ENCODE measurements around the gene BCAS3.
"Not testable (repeated sequence)": the region's sequence is repeated elsewhere in the genome, so short reads cannot be mapped to it uniquely, and the experiment has no call there.

The BCAS3 gene

GRCh38 chr17:60952747-60953146, 275.1 kb downstream of the BCAS3 start:
- no peaks in the 10 kb centered on the region for H3K27me3 Mint-ChIP-seq
- no peak for DNase-seq
- H3K27ac Mint-ChIP-seq, result no peak overlapping the region
- H3K4me3 Mint-ChIP-seq, result no peak overlapping the region
- H3K4me1 Mint-ChIP-seq (ENCODE audit: low read depth), result no peaks in the 10 kb centered on the region
- H3K36me3 Mint-ChIP-seq (ENCODE audit: low read depth), result peaks cover 2% of the 10 kb centered on the region
- H3K9me3 Mint-ChIP-seq, result peaks cover 8% of the 10 kb centered on the region

DNA sequence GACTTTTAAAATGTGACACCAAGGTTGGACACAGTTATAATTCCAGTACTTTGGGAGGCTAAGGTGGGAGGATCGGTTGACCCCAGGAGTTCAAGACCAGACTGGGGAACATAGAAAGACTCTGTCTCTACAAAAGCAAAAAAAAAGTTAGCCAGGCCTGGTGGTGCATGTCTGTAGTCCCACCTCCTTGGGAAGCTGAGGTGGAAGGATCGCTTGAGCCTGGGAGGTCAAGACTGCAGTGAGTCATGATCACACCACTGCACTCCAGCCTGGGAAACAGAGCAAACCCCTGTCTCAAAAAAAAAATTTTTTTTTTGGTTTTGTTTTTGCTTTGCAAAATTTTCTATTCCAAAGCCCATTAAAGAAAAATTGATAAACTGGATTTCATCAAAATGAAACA, 281.4 kb downstream of the BCAS3 start:
- Mint-ChIP-seq H3K9me3 (peaks cover 2% of the 10 kb centered on the region), H3K27ac (no peak overlapping the region), H3K4me3 (no peak overlapping the region), H3K27me3 (no peaks in the 10 kb centered on the region), H3K36me3 (ENCODE audit: low read depth) (peaks cover 7% of the 10 kb centered on the region), H3K4me1 (ENCODE audit: low read depth) (no peaks in the 10 kb centered on the region)
- DNase-seq, result no peak

DNA sequence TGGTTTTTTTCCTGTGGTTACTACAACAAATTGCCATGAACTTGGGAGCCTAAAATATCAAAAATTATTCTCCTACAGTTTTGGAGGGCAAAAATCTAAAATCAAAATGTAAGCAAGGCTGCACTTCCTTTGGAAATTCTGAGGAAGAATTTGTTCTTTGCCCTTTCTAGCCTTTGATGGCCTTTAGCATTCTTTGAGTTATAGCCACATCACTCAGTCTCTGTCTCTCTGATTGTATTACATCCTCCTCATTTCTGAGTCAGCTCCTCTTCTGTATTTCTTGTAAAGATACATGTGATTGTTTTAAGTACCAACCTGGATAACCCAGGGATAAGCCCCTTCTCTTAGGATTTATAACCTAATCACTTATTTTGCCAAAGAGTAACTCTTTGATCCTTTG, 282.0 kb downstream of the BCAS3 start:
- DNase-seq, result no peak
- H3K4me1 Mint-ChIP-seq (ENCODE audit: low read depth), result no peaks in the 10 kb centered on the region
- H3K9me3 Mint-ChIP-seq, result peaks cover 2% of the 10 kb centered on the region
- H3K4me3 Mint-ChIP-seq, result no peak overlapping the region
- no peaks in the 10 kb centered on the region for H3K27me3 Mint-ChIP-seq
- H3K27ac Mint-ChIP-seq, result no peak overlapping the region
- peaks cover 9% of the 10 kb centered on the region for H3K36me3 Mint-ChIP-seq (ENCODE audit: low read depth)

DNA sequence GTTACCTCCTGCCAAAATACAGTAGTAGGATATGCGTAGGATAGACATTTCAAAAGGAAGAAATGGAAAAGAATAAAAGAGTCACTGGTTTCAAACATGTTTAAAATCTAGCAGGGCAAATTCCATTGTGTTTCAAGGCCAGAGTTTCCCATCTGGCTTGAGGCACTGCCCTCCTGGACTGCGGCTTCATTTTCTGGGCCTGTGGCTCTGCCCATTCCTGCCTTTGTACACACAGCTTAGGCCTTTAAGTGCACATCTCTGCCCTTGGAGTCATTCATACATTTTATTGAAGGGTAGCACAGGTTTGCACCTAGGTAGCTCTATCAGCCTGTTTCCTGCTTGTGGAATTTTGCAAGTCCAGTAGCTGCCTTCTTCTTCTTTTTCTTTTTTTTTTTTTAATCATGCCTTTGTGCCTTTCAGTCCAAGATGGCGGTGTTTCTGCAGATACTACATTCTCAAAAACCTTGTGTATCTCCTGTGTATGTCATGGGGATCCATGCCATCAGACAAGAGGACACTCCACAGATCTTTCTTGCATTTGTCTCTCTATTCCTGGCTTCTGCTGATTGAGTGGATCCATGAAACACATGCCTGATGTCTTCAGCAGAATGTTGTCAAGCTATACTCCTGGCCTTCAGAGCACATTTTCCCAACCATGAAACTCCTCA, 282.9 kb downstream of the BCAS3 start:
- Mint-ChIP-seq H3K9me3 (peaks cover 2% of the 10 kb centered on the region), H3K27me3 (no peaks in the 10 kb centered on the region), H3K36me3 (ENCODE audit: low read depth) (peaks cover 11% of the 10 kb centered on the region), H3K4me1 (ENCODE audit: low read depth) (no peaks in the 10 kb centered on the region), H3K4me3 (no peak overlapping the region), H3K27ac (no peak overlapping the region)
- no peak for DNase-seq

DNA sequence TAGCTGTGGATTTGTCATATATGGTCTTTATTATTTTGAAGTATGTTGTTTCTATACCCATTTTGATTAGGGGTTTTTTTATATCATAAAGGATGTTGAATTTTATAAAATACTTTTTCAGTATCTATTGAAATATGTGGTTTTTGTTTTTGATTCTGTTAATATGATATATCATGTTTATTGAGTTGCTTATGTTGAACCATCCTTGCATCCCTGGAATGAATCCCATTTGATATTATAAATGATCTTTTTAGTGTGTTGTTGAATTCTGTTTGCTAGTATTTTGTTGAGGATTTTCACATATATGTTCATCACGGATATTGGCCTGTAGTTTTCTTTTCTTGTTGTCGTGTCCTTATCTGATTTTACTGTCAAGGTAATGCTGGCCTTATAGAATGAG, 286.5 kb downstream of the BCAS3 start:
- Mint-ChIP-seq H3K36me3 (ENCODE audit: low read depth) (peaks cover 24% of the 10 kb centered on the region), H3K27me3 (no peaks in the 10 kb centered on the region), H3K4me3 (no peak overlapping the region), H3K27ac (no peak overlapping the region), H3K9me3 (peaks cover 15% of the 10 kb centered on the region), H3K4me1 (ENCODE audit: low read depth) (no peaks in the 10 kb centered on the region)
- DNase-seq, result no peak

DNA sequence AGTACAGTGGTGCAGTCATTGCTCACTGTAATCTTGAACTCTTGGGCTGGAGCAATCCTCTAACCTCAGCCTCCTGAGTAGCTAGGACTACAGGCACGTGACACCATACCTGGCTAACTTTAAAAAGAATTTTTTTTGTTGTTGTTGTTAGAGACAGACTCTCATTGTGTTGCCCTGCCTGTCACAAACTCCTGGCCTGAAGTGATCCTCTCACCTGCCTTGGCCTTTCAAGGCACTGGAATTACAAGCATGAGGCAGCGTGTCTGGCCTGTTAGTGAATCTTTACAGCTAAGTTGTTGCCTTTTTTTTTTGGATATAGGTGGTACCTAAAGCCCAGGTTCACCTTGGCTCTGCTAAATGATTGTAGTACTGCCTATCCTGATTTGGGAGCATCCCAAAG, 290.6 kb downstream of the BCAS3 start:
- Mint-ChIP-seq H3K4me3 (no peak overlapping the region), H3K27ac (no peak overlapping the region), H3K27me3 (no peaks in the 10 kb centered on the region), H3K36me3 (ENCODE audit: low read depth) (peaks cover 18% of the 10 kb centered on the region), H3K9me3 (peaks cover 15% of the 10 kb centered on the region), H3K4me1 (ENCODE audit: low read depth) (no peaks in the 10 kb centered on the region)
- no peak for DNase-seq

GRCh38 chr17:60969500-60970037, 291.9 kb downstream of the BCAS3 start:
- no peak overlapping the region for H3K27ac Mint-ChIP-seq
- no peak for DNase-seq
- no peaks in the 10 kb centered on the region for H3K27me3 Mint-ChIP-seq

DNA sequence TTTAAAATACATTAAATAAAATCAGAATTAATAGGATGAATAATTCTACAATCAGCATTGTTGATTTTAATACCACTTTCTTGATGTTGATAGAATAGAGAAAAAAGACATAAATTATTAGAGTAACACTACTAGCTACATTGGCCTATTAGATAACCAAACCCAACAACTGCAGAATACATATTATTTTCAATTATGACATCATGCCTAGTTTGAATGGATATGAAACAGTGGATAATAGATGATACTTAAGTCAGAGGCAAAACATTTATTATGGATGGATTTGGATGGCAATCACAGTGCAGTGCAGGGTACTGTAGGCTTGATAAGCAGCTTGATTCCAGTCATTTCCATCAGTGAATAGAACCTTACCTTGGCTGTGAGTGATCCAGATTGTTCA, 293.1 kb downstream of the BCAS3 start:
- Mint-ChIP-seq H3K4me1 (ENCODE audit: low read depth) (no peaks in the 10 kb centered on the region), H3K4me3 (no peak overlapping the region), H3K27me3 (no peaks in the 10 kb centered on the region), H3K27ac (no peak overlapping the region), H3K9me3 (peaks cover 13% of the 10 kb centered on the region), H3K36me3 (ENCODE audit: low read depth) (peaks cover 12% of the 10 kb centered on the region)
- no peak for DNase-seq

More at GRCh38 chr17:60969500-60970037, 291.9 kb downstream of the BCAS3 start:
- H3K4me3 Mint-ChIP-seq, result no peak overlapping the region
- peaks cover 16% of the 10 kb centered on the region for H3K36me3 Mint-ChIP-seq (ENCODE audit: low read depth)
- no peaks in the 10 kb centered on the region for H3K4me1 Mint-ChIP-seq (ENCODE audit: low read depth)
- peaks cover 13% of the 10 kb centered on the region for H3K9me3 Mint-ChIP-seq

DNA sequence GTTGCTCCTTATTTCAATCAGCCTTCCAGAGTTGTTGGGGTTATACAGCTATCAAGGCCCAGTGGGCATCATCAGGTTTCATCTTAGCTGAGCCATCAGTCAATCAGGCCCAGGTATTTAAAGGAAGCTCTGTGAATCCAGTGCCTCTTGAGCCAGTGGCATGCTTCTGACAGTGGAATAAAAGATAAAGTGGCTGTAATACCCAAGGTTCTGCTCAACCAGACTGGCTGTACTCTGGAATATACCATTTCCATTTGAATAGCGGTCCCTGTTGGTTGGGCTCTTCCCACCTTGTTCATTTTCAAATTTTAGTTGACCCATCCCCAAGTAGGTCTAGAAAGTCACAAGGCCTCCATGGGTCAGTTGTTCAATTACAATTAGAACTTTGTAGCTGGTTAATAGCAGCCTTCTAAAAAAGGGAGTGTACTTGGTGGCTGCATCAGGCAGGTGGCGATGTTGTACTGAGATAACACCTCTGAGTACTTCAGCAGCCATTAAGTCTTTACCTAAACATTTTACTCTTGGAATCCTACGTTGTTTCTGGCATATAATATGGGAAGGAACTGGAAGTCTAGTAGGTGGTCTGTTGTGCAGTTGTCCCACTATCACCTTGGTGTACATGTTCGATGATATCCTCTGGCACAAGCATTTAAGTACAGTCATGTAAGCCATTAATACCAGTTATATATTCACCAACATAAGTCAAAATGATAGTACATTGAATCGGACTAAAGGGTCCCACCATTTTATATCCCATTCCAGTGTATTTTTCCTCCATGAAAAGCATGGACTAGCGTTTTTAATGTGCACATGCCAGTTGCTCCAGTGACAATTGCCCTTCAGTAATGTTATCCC, 294.1 kb downstream of the BCAS3 start:
- Mint-ChIP-seq H3K27me3 (no peaks in the 10 kb centered on the region), H3K4me1 (ENCODE audit: low read depth) (no peaks in the 10 kb centered on the region), H3K9me3 (peaks cover 11% of the 10 kb centered on the region), H3K27ac (no peak overlapping the region), H3K4me3 (no peak overlapping the region), H3K36me3 (ENCODE audit: low read depth) (peaks cover 10% of the 10 kb centered on the region)
- DNase-seq, result no peak

GRCh38 chr17:60976861-60977260, 299.2 kb downstream of the BCAS3 start:
- H3K27me3 Mint-ChIP-seq; H3K4me3 Mint-ChIP-seq; H3K9me3 Mint-ChIP-seq; H3K27ac Mint-ChIP-seq; DNase-seq; H3K36me3 Mint-ChIP-seq (ENCODE audit: low read depth); H3K4me1 Mint-ChIP-seq (ENCODE audit: low read depth): not testable (repeated sequence)

DNA sequence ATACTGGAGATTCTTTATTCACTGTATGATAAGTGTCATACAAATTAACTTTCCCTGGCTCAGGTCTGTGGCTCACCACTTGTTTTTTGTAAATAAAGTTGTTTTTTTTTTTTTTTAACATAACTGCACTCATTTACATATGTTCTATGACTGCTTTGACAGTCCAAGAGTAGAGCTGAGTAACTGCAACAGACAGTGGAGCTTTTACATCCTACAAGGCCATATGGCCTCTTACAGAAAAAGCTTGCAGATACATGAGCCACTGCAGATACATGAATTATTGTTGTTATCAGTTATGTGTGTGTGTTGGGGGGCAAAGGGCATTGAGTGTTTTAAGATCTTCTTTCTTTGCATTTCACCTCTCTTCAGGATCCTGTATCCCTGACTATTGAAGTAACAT, 311.7 kb downstream of the BCAS3 start:
- H3K9me3 Mint-ChIP-seq, result no peaks in the 10 kb centered on the region
- H3K4me3 Mint-ChIP-seq, result no peak overlapping the region
- DNase-seq, result no peak
- H3K27ac Mint-ChIP-seq, result no peak overlapping the region
- H3K36me3 Mint-ChIP-seq (ENCODE audit: low read depth), result peaks cover 4% of the 10 kb centered on the region
- H3K4me1 Mint-ChIP-seq (ENCODE audit: low read depth), result peaks cover 1% of the 10 kb centered on the region
- no peaks in the 10 kb centered on the region for H3K27me3 Mint-ChIP-seq

GRCh38 chr17:60989846-60990245, 312.2 kb downstream of the BCAS3 start:
- peaks cover 1% of the 10 kb centered on the region for H3K4me1 Mint-ChIP-seq (ENCODE audit: low read depth)
- H3K27ac Mint-ChIP-seq, result no peak overlapping the region
- H3K4me3 Mint-ChIP-seq, result no peak overlapping the region
- no peaks in the 10 kb centered on the region for H3K9me3 Mint-ChIP-seq
- DNase-seq, result no peak
- peaks cover 4% of the 10 kb centered on the region for H3K36me3 Mint-ChIP-seq (ENCODE audit: low read depth)
- no peaks in the 10 kb centered on the region for H3K27me3 Mint-ChIP-seq

GRCh38 chr17:60993497-60993896, 315.8 kb downstream of the BCAS3 start:
- no peak for DNase-seq
- H3K27me3 Mint-ChIP-seq, result no peaks in the 10 kb centered on the region
- peaks cover 4% of the 10 kb centered on the region for H3K36me3 Mint-ChIP-seq (ENCODE audit: low read depth)
- no peak overlapping the region for H3K27ac Mint-ChIP-seq
- H3K4me3 Mint-ChIP-seq, result no peak overlapping the region
- H3K9me3 Mint-ChIP-seq, result no peaks in the 10 kb centered on the region
- H3K4me1 Mint-ChIP-seq (ENCODE audit: low read depth), result no peaks in the 10 kb centered on the region

GRCh38 chr17:60995680-60996079, 318.0 kb downstream of the BCAS3 start:
- H3K27ac Mint-ChIP-seq, result no peak overlapping the region

GRCh38 chr17:61000911-61001310, 323.3 kb downstream of the BCAS3 start:
- DNase-seq, result no peak
- Mint-ChIP-seq H3K27me3 (no peaks in the 10 kb centered on the region), H3K36me3 (ENCODE audit: low read depth) (no peaks in the 10 kb centered on the region), H3K4me1 (ENCODE audit: low read depth) (no peaks in the 10 kb centered on the region), H3K27ac (no peak overlapping the region), H3K9me3 (no peaks in the 10 kb centered on the region), H3K4me3 (no peak overlapping the region)

More at GRCh38 chr17:60995680-60996079, 318.0 kb downstream of the BCAS3 start:
- H3K36me3 Mint-ChIP-seq (ENCODE audit: low read depth), result peaks cover 4% of the 10 kb centered on the region
- H3K4me1 Mint-ChIP-seq (ENCODE audit: low read depth), result no peaks in the 10 kb centered on the region
- DNase-seq, result no peak
- H3K9me3 Mint-ChIP-seq, result no peaks in the 10 kb centered on the region
- H3K4me3 Mint-ChIP-seq, result no peak overlapping the region
- no peaks in the 10 kb centered on the region for H3K27me3 Mint-ChIP-seq

All from activated T-cell treated with anti-CD3 and anti-CD28 coated beads, Interleukin-2, amount 50 U/mL, for 24 hours (primary cell).